SU-DHL-6 (cell line): ENCODE results near the gene PRRG2.
A peak's percentile ranks its signal among the peaks of the same experiment; 100 is the strongest.

Source experiments
- H2AFZ ChIP-seq: fragments of 200-600 bp; sonication (generic); 2 replicates; pipeline ENCODE4 v1.6.1; 2014; ENCODE audit warnings: low read depth, mild to moderate bottlenecking, moderate library complexity, mixed read lengths, antibody characterized with exemption, low read length; ENCODE audit not compliant: severe bottlenecking
- H3F3A ChIP-seq: fragments of 200-600 bp; shearing (Covaris generic); 2 replicates; pipeline ENCODE4 v1.6.0; 2016; ENCODE audit warnings: antibody characterized with exemption, mild to moderate bottlenecking; ENCODE audit not compliant: insufficient read depth
- H3K27ac ChIP-seq: fragments of 200-600 bp; sonication (generic); 2 replicates; pipeline ENCODE4 v1.5.1; 2016; ENCODE audit warnings: low read depth, mild to moderate bottlenecking, low read length, moderate library complexity, mixed read lengths
- H3K27me3 ChIP-seq: fragments of 200-600 bp; sonication (generic), shearing (Covaris generic); 2 replicates; pipeline ENCODE4 v1.6.0; 2014; ENCODE audit warnings: mild to moderate bottlenecking, low read length
- H3K36me3 ChIP-seq: fragments of 200-600 bp; sonication (generic); 2 replicates; pipeline ENCODE4 v1.6.1; 2014; ENCODE audit warnings: mild to moderate bottlenecking, low read length, mixed read lengths
- H3K4me2 ChIP-seq: fragments of 300-600, 200-600 bp; shearing (Covaris generic), sonication (generic); 2 replicates; pipeline ENCODE4 v1.6.0; 2014; ENCODE audit warnings: low read length, low read depth, mild to moderate bottlenecking; ENCODE audit not compliant: poor library complexity, severe bottlenecking
- H3K4me3 ChIP-seq: fragments of 200-600 bp; sonication (generic); 2 replicates; pipeline ENCODE4 v1.5.1; 2014; ENCODE audit warnings: antibody characterized with exemption, low read length, mild to moderate bottlenecking, mixed read lengths; ENCODE audit not compliant: insufficient read depth, poor library complexity, severe bottlenecking
- H3K79me2 ChIP-seq: fragments of 200-600 bp; sonication (generic); 2 replicates; pipeline ENCODE4 v1.6.1; 2014; ENCODE audit warnings: mild to moderate bottlenecking, low read length, moderate library complexity; ENCODE audit not compliant: insufficient read depth
- H3K9ac ChIP-seq: fragments of 200-600 bp; sonication (generic); 2 replicates; pipeline ENCODE4 v1.7.0; 2014; ENCODE audit warnings: mild to moderate bottlenecking, low read length
- H3K9me2 ChIP-seq: fragments of 200-600 bp; sonication (generic); replicated peaks from 2 replicates; pipeline ENCODE4 v1.6.1; 2014; ENCODE audit warnings: low read length; ENCODE audit not compliant: insufficient read depth
- H3K9me3 ChIP-seq: fragments of 200-600 bp; sonication (generic); 2 replicates; pipeline ENCODE4 v1.6.1; 2014; ENCODE audit warnings: low read length, mixed read lengths; ENCODE audit not compliant: insufficient read depth
- H4K20me1 ChIP-seq: fragments of 200-600 bp; sonication (generic); 2 replicates; pipeline ENCODE4 v1.6.1; 2014; ENCODE audit warnings: low read depth, mild to moderate bottlenecking, antibody characterized with exemption, low read length, moderate library complexity, mixed read lengths
- EZH2phosphoT487 ChIP-seq: fragments of 200-600 bp; sonication (generic), shearing (Covaris generic); conservative IDR thresholded peaks from 2 replicates; pipeline ENCODE4 v1.6.1; 2018; ENCODE audit warnings: mild to moderate bottlenecking, antibody characterized with exemption, low read length, moderate library complexity, mixed read lengths
- TF ChIP-seq, protein P1 (sequence below): fragments of 200-600 bp; sonication (generic); IDR thresholded peaks from one replicate; pipeline ENCODE4 v1.5.1; 2017; ENCODE audit warnings: antibody characterized with exemption, mild to moderate bottlenecking, low read length, moderate library complexity; ENCODE audit not compliant: insufficient read depth, poor library complexity, severe bottlenecking

The PRRG2 gene

DNA sequence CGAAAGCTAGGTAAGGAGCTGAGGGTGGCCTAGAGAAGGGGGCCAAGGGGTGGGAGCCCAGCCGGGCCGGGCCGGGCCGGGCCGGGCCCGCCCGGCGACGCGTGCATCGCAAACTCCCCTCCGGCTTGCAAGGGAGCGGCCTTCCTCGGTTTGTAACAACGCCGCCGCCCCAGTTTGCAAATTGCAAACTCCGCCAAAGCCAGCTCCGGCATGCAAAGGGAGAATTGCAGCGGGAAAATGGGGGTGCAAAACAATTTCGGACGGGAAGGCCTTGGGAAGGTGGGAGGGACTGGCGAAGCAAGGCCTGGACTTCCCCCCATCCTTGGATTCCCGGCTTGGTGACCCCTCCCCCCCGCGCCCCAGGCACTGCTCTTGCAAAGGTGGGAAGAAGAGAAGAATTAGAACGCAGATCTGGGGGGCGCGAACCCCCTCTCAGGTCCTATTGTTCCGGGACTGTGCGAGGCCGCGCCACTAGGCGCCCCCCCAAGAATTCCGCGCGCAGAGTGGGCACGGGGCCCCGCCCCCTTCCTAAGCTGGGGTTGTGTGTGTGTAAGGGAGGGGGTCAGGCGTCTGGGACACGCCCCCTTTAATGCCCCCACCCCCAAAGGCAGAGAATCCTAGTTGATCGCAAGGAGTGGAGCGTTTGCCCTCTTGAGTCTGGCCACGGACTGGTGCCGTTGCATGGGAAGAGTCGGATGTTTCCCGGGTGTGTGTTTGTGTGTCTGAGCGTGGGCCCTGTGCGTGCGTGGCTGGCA lies 10.8 kb downstream of the PRRG2 start:
- TF ChIP-seq, protein P1, sequence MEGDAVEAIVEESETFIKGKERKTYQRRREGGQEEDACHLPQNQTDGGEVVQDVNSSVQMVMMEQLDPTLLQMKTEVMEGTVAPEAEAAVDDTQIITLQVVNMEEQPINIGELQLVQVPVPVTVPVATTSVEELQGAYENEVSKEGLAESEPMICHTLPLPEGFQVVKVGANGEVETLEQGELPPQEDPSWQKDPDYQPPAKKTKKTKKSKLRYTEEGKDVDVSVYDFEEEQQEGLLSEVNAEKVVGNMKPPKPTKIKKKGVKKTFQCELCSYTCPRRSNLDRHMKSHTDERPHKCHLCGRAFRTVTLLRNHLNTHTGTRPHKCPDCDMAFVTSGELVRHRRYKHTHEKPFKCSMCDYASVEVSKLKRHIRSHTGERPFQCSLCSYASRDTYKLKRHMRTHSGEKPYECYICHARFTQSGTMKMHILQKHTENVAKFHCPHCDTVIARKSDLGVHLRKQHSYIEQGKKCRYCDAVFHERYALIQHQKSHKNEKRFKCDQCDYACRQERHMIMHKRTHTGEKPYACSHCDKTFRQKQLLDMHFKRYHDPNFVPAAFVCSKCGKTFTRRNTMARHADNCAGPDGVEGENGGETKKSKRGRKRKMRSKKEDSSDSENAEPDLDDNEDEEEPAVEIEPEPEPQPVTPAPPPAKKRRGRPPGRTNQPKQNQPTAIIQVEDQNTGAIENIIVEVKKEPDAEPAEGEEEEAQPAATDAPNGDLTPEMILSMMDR, result no peak
- TF ChIP-seq EZH2phosphoT487, result no peak
- peak overlapping the region; percentile 89 for H3K9ac ChIP-seq
- peak overlapping the region; percentile 67 for H3K4me2 ChIP-seq
- H3K27me3 ChIP-seq, result no peaks in the 10 kb centered on the region
- peak overlapping the region; percentile 55 for H2AFZ ChIP-seq
- H3K9me3 ChIP-seq, result no peaks in the 10 kb centered on the region
- no peaks in the 10 kb centered on the region for H3K9me2 ChIP-seq
- H4K20me1 ChIP-seq, result no peaks in the 10 kb centered on the region; the same call in 1 of the 2 replicates
- H3K4me3 ChIP-seq, result peak overlapping the region; percentile 99
- peaks cover 35% of the 10 kb centered on the region for H3K79me2 ChIP-seq
- peak overlapping the region; percentile 95 for H3K27ac ChIP-seq
- peaks cover 31% of the 10 kb centered on the region for H3F3A ChIP-seq
- peaks cover 2% of the 10 kb centered on the region; the same call in 1 of the 2 replicates for H3K36me3 ChIP-seq

DNA sequence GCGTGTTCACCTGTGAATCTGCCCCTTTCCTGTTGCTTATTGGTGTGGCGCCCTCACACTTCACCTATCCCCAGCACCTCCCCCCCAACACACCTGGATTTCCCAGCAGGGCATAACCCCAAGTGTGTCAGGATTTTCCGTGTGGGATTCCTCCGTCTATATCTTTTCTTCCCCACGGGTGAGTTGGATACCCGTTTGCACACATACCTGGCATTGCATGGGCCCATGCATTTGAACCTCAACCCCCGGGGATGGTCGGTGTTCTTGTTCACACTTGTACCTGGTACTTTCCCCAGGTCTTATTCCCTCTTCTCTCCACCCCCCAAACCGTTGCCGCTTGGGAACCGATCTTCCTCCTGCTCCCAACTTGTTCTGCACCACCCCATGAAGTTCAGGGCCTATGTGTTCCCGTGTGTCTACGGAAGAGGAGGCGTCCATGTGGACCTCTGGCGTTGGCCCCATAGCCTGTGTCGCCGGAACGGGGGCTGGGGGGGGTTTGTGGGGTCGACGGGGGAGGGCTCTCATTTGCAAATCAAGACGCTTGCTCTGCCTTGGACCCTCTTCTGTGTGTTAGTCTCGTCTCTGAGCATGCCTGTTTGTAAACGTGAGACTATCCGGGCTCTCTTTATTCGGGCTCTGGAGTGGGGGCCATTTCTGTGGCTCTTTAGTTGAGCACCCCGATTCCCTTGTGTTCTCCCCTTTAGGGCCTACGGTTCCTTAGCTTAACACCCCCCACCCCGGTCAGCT lies 11.5 kb downstream of the PRRG2 start:
- H3K9ac ChIP-seq, result peak overlapping the region; percentile 89
- H3F3A ChIP-seq, result peaks cover 31% of the 10 kb centered on the region
- no peaks in the 10 kb centered on the region for H3K9me2 ChIP-seq
- no peaks in the 10 kb centered on the region for H3K27me3 ChIP-seq
- peak overlapping the region; percentile 95 for H3K27ac ChIP-seq
- peaks cover 2% of the 10 kb centered on the region; the same call in 1 of the 2 replicates for H3K36me3 ChIP-seq
- H3K4me2 ChIP-seq, result peak overlapping the region; percentile 67
- no peak overlapping the region for H2AFZ ChIP-seq
- H3K4me3 ChIP-seq, result peak overlapping the region; percentile 99
- no peaks in the 10 kb centered on the region; the same call in 1 of the 2 replicates for H4K20me1 ChIP-seq
- TF ChIP-seq, protein P1, result no peak
- TF ChIP-seq EZH2phosphoT487, result no peak
- H3K9me3 ChIP-seq, result no peaks in the 10 kb centered on the region
- peaks cover 35% of the 10 kb centered on the region for H3K79me2 ChIP-seq

DNA sequence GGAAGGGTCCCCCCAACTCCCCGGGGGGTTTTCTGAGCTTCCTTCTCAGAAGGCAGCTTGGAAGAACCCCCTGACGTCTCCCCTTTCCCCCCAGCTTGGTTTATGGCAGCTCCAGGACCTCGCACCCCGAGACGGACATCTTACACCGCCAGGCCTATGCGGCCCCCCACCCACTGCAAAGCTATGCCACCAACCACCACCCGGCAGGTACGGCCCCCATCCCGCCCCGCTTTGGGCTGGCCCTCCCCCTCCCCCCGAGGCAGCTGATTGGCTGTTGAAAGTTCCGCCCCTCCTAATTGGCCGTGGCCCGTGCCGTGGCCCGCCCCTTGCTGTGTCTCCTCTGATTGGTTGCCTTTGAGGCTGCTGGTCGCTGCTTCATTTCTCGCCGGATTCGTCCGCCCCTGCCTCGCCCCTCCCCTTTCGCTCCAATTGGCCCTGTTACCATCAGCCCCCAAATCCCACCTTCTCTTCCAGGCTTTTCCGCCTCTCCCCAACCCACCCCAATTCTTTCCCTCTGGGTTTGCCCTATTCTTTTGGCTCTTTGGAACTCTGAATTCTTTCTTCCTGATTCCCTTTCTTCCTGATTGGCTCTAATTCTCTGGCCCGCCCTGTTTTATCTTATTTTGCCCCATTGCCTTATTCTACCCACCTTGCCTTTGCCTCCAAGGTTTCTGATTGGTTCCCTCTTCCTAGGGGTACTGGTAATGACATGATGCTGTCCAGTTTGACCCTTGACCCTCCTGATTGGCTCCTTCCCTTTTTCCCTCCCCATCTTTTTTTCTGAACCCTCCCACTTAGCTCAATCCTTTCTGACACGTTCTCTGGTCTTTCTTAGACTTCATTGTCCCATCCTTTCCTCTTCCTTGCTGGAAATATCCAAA lies 12.4 kb downstream of the PRRG2 start:
- Histone ChIP-seq H3F3A (peaks cover 31% of the 10 kb centered on the region), H3K9me2 (no peaks in the 10 kb centered on the region), H3K4me3 (peak overlapping the region; percentile 99), H3K9ac (peak overlapping the region; percentile 89), H3K27me3 (no peaks in the 10 kb centered on the region), H4K20me1 (no peaks in the 10 kb centered on the region; the same call in 1 of the 2 replicates), H2AFZ (no peak overlapping the region), H3K27ac (peak overlapping the region; percentile 95), H3K9me3 (no peaks in the 10 kb centered on the region), H3K4me2 (peak overlapping the region; percentile 67), H3K36me3 (peaks cover 2% of the 10 kb centered on the region; the same call in 1 of the 2 replicates), H3K79me2 (peaks cover 35% of the 10 kb centered on the region)
- TF ChIP-seq, protein P1, result no peak
- no peak for TF ChIP-seq EZH2phosphoT487
